IMR-90 (cell line): ENCODE measurements around the gene ERRFI1. TPM values are rescaled to one million over a fixed set of nuclear protein-coding genes. Genes with fewer than 3 reads are reported as not detected.
A peak's percentile ranks its signal among the peaks of the same experiment; 100 is the strongest.

Experiments used
- ATAC-seq: fragments of 200-7000 bp; cut with Tn5 transposase; 2 replicates; pipeline ENCODE4 v1.9.1; 2020; ENCODE audit warnings: low read depth, mild to moderate bottlenecking, moderate library complexity
- BruUV-seq: library from RNA; stranded (reverse); fragments of 400-500 nt; replicated peaks from 2 replicates; lab custom pipeline; 2021; lab: Mats Ljungman, UMichigan
- CTCF ChIA-PET: fragments of 300-600 bp; formaldehyde crosslinking; extraction: SDS; loops from one replicate; lab custom pipeline; 2021; ENCODE audit warnings: antibody characterized with exemption; lab: Yijun Ruan, JAX
- POLR2A ChIA-PET: fragments of 300-600 bp; sonication (Branson Sonifier 250); formaldehyde crosslinking; loops from one replicate; lab custom pipeline; 2022; ENCODE audit warnings: antibody characterized with exemption; ENCODE audit not compliant: unreplicated experiment; lab: Charles Lee
- DNase-seq: peaks from one replicate; pipeline ENCODE4 v3.0.0; 2013
- H2AFZ ChIP-seq: replicated peaks from 2 replicates; pipeline ENCODE3; 2013; ENCODE audit warnings: low read length, mild to moderate bottlenecking; ENCODE audit not compliant: poor library complexity
- H2AK5ac ChIP-seq: 2 replicates; pipeline ENCODE4 v1.6.1; 2013; ENCODE audit warnings: low read depth, low read length, inconsistent platforms
- H2AK9ac ChIP-seq: replicated peaks from 2 replicates; pipeline ENCODE3; 2013; ENCODE audit warnings: mild to moderate bottlenecking, low read depth, low read length, moderate library complexity; ENCODE audit not compliant: poor library complexity
- H2BK120ac ChIP-seq: 2 replicates; pipeline ENCODE4 v1.6.1; 2013; ENCODE audit warnings: low read depth, low read length, inconsistent platforms
- H2BK15ac ChIP-seq: 3 replicates; pipeline ENCODE4 v1.6.1; 2013; ENCODE audit warnings: low read depth, low read length, inconsistent platforms
- H2BK20ac ChIP-seq: 2 replicates; pipeline ENCODE4 v1.6.1; 2013; ENCODE audit warnings: low read depth, mild to moderate bottlenecking, inconsistent platforms, low read length, moderate library complexity
- H2BK5ac ChIP-seq: 2 replicates; pipeline ENCODE4 v1.6.1; 2013; ENCODE audit warnings: mild to moderate bottlenecking, low read depth, low read length, inconsistent platforms; ENCODE audit not compliant: poor library complexity, severe bottlenecking
- H3K14ac ChIP-seq: replicated peaks from 2 replicates; pipeline ENCODE4 v1.6.1; 2013; ENCODE audit warnings: low read depth, low read length, inconsistent platforms
- H3K18ac ChIP-seq: 2 replicates; pipeline ENCODE4 v1.6.1; 2013; ENCODE audit warnings: low read depth, low read length, control low read depth
- H3K23ac ChIP-seq: 2 replicates; pipeline ENCODE4 v1.6.1; 2013; ENCODE audit warnings: low read depth, low read length, inconsistent platforms
- H3K27ac ChIP-seq: 2 replicates; pipeline ENCODE4 v1.5.1; 2013; ENCODE audit warnings: mild to moderate bottlenecking, control low read depth, low read length; ENCODE audit not compliant: insufficient read depth
- H3K27me3 ChIP-seq: 2 replicates; pipeline ENCODE4 v1.6.1; 2013; ENCODE audit warnings: low read length; ENCODE audit not compliant: control insufficient read depth, insufficient read depth
- H3K36me3 ChIP-seq: 2 replicates; pipeline ENCODE4 v1.6.1; 2013; ENCODE audit warnings: low read length, mixed read lengths; ENCODE audit not compliant: control insufficient read depth, insufficient read depth
- H3K4ac ChIP-seq: 2 replicates; pipeline ENCODE4 v1.6.1; 2013; ENCODE audit warnings: low read depth, low read length, inconsistent platforms
- H3K4me1 ChIP-seq: 2 replicates; pipeline ENCODE4 v1.6.1; 2013; ENCODE audit warnings: low read length, mixed read lengths; ENCODE audit not compliant: control insufficient read depth, insufficient read depth
- H3K4me2 ChIP-seq: 2 replicates; pipeline ENCODE4 v1.6.1; 2013; ENCODE audit warnings: low read depth, mild to moderate bottlenecking, control low read depth, low read length, moderate library complexity
- H3K4me3 ChIP-seq: 2 replicates; pipeline ENCODE4 v1.5.1; 2013; ENCODE audit warnings: low read depth, mild to moderate bottlenecking, control low read depth, low read length, moderate library complexity; ENCODE audit not compliant: insufficient read depth
- H3K56ac ChIP-seq: 2 replicates; pipeline ENCODE4 v1.6.1; 2013; ENCODE audit warnings: low read length, inconsistent platforms; ENCODE audit not compliant: insufficient read depth; ENCODE audit errors: extremely low read depth
- H3K79me1 ChIP-seq, 2 experiments: 2 replicates each; pipeline ENCODE4 v1.6.1; 2013; ENCODE audit warnings: low read length in 2 of 2, inconsistent platforms in 1 of 2, low read depth in 1 of 2
- H3K9ac ChIP-seq: 2 replicates; pipeline ENCODE4 v1.6.1; 2013; ENCODE audit warnings: low read depth, low read length, control low read depth
- H3K9me1 ChIP-seq: 2 replicates; pipeline ENCODE4 v1.6.1; 2013; ENCODE audit warnings: low read length, inconsistent platforms; ENCODE audit not compliant: insufficient read depth
- H3K9me3 ChIP-seq: 2 replicates; pipeline ENCODE4 v1.6.1; 2013; ENCODE audit warnings: low read length; ENCODE audit not compliant: control insufficient read depth, insufficient read depth
- H4K20me1 ChIP-seq: 2 replicates; pipeline ENCODE4 v1.6.1; 2013; ENCODE audit warnings: low read length, inconsistent platforms; ENCODE audit not compliant: insufficient read depth
- H4K5ac ChIP-seq: 2 replicates; pipeline ENCODE4 v1.6.1; 2013; ENCODE audit warnings: mild to moderate bottlenecking, low read depth, low read length, control low read depth
- H4K8ac ChIP-seq, 2 experiments: 2 replicates each; pipeline ENCODE4 v1.6.1; 2013; ENCODE audit warnings: low read depth in 2 of 2, low read length in 2 of 2, control low read depth in 1 of 2, inconsistent platforms in 1 of 2
- H4K91ac ChIP-seq: 2 replicates; pipeline ENCODE4 v1.6.1; 2013; ENCODE audit warnings: low read depth, low read length, inconsistent platforms; ENCODE audit not compliant: insufficient read depth
- POLR2A ChIP-seq: IDR thresholded peaks from 2 replicates; pipeline ENCODE4 v1.6.1; 2012; ENCODE audit warnings: mild to moderate bottlenecking, low read depth, low read length
- RFX5 ChIP-seq: IDR thresholded peaks from 2 replicates; pipeline ENCODE4 v1.8.0; 2012; ENCODE audit warnings: low read depth, mild to moderate bottlenecking, low read length, moderate library complexity
- WGBS, 2 experiments: methylation state at CpG; one replicate each; pipeline versions ENCODE4 v1.1.5 to v1.1.7; 2013; ENCODE audit warnings: missing lambda C conversion rate in 2 of 2; ENCODE audit not compliant: insufficient read length in 1 of 2; ENCODE audit errors: extremely low coverage in 2 of 2; 5-methylcytosine and 5-hydroxymethylcytosine counted together
- dilution Hi-C: fragments of 300-500 bp; cut with HindIII; formaldehyde crosslinking; loops from one replicate; pipeline ENCODE4 v1.14.3; 2018; ENCODE audit warnings: low sequenced_read_pairs; ENCODE audit not compliant: unreplicated experiment
- in situ Hi-C: fragments of 300-500 bp; cut with MboI; formaldehyde crosslinking; loops from 3 replicates; pipeline ENCODE4 v1.14.3; 2019; ENCODE audit warnings: low sequenced_read_pairs, inconsistent platforms, mixed read lengths
- intact Hi-C: fragments of 100-400 bp; cut with micrococcal nuclease; formaldehyde crosslinking; loops from 2 replicates; pipeline ENCODE4 v1.10.0; 2022
- polyA plus RNA-seq, 3 experiments: library from polyadenylated mRNA; depleted of rRNA; stranded (reverse); fragments of >200 nt; gene quantifications; 2 replicates each; pipeline ENCODE4 v1.2.3, GENCODE V29; 2012; ENCODE audit warnings: low replicate concordance in 1 of 3
- total RNA-seq: library from RNA; depleted of rRNA; stranded (reverse); fragments of >200 nt; gene quantifications from 2 replicates; pipeline ENCODE4 v1.2.3, GENCODE V29; 2012

Gene ERRFI1
- total and polyA plus RNA-seq, 2 of the 4 experiments (the other 2 are of a cell fraction), result 101 to 145 TPM

GRCh38 chr1:8010080-8010664 lies 15.9 kb downstream of the ERRFI1 start:
- H3K9me1 ChIP-seq, result 0 out of 2 replicates have a peak, but pooled peaks cover 3% of the 10 kb centered on the region
- in situ Hi-C loops, result no loop called here
- POLR2A ChIA-PET, result no interaction called here

More at GRCh38 chr1:8010080-8010664, 15.9 kb downstream of the ERRFI1 start:
- Histone ChIP-seq H2BK20ac (no peak overlapping the region), H3K9ac (no peak overlapping the region), H2AK9ac (no peak overlapping the region), H3K4me1 (peaks cover 10% of the 10 kb centered on the region), H3K56ac (no peak overlapping the region), H3K4me2 (no peak overlapping the region), H3K9me3 (no peaks in the 10 kb centered on the region), H3K79me1 (peaks cover 32 to 56% of the 10 kb centered on the region in 2 experiments), H2AFZ (no peak overlapping the region), H4K91ac (no peak overlapping the region), H3K27me3 (no peaks in the 10 kb centered on the region), H3K23ac (no peak overlapping the region), H3K27ac (no peak overlapping the region), H4K8ac (no peak overlapping the region), H2BK15ac (no peak overlapping the region), H3K36me3 (peaks cover 44% of the 10 kb centered on the region), H3K18ac (no peak overlapping the region), H2BK5ac (peak overlapping the region; percentile 32), H3K4ac (0 out of 2 replicates have a peak overlapping the region, but pooled peaks have one; percentile 2), H2AK5ac (no peak overlapping the region), H4K20me1 (peaks cover 35% of the 10 kb centered on the region), H3K14ac (no peak overlapping the region), H3K4me3 (no peak overlapping the region), H2BK120ac (no peak overlapping the region), H4K5ac (no peak overlapping the region)
- peak; percentile 9; the same call in 1 of the 2 replicates for TF ChIP-seq POLR2A
- TF ChIP-seq RFX5, result no peak
- dilution Hi-C loops (loop anchor here (25.0 kb wide), 1 partner anchor 302 kb away; the partner anchor contains the start of gene SLC45A1), intact Hi-C loops (no loop called here)
- CTCF ChIA-PET, result interaction anchor here (0.6 kb wide), 1 partner anchor 235 kb away, joined by 4 read pairs; no protein-coding TSS in a partner anchor
- no TSS peak for BruUV-seq
- DNase-seq (no peak), ATAC-seq (no peak)
- WGBS, 2 experiments, result 87% methylated on average over 6 of the region's 8 CpGs; no CpG with 5 or more reads in 1 of the 2 experiments
